ENCODE data around the gene AFF1.

The AFF1 gene

GRCh38 chr4:86944964-86945781 lies 10.4 kb downstream of the AFF1 start:
- peak; percentile 42 for DNase-seq (ENCODE audit: low read depth)
- H3K36me3 ChIP-seq (ENCODE audit: control insufficient read depth, insufficient read depth, low read length, severe bottlenecking), result peaks cover 5% of the 10 kb centered on the region
- H3K4me1 ChIP-seq (ENCODE audit: control insufficient read depth, insufficient read depth, low read length), result peaks cover 16% of the 10 kb centered on the region
- no peak overlapping the region for H3K9ac ChIP-seq (ENCODE audit: low read length)
- H3K27me3 ChIP-seq (replicated peaks; ENCODE audit: control insufficient read depth, insufficient read depth, low read length), result no peaks in the 10 kb centered on the region
- no peak overlapping the region for H3K4me3 ChIP-seq (ENCODE audit: low read length)
- no peaks in the 10 kb centered on the region for H3K9me3 ChIP-seq (ENCODE audit: control insufficient read depth, low read length)

GRCh38 chr4:86946868-86947500 lies 12.2 kb downstream of the AFF1 start:
- no peak for DNase-seq (ENCODE audit: low read depth)
- Histone ChIP-seq H3K36me3 (ENCODE audit: control insufficient read depth, insufficient read depth, low read length, severe bottlenecking) (peaks cover 8% of the 10 kb centered on the region), H3K27me3 (replicated peaks; ENCODE audit: control insufficient read depth, insufficient read depth, low read length) (no peaks in the 10 kb centered on the region), H3K9ac (ENCODE audit: low read length) (no peak overlapping the region), H3K9me3 (ENCODE audit: control insufficient read depth, low read length) (no peaks in the 10 kb centered on the region), H3K4me1 (ENCODE audit: control insufficient read depth, insufficient read depth, low read length) (peaks cover 20% of the 10 kb centered on the region), H3K4me3 (ENCODE audit: low read length) (no peak overlapping the region)

GRCh38 chr4:86947501-86948120 lies 12.8 kb downstream of the AFF1 start:
- Histone ChIP-seq H3K4me3 (ENCODE audit: low read length) (no peak overlapping the region), H3K4me1 (ENCODE audit: control insufficient read depth, insufficient read depth, low read length) (peaks cover 16% of the 10 kb centered on the region), H3K36me3 (ENCODE audit: control insufficient read depth, insufficient read depth, low read length, severe bottlenecking) (peaks cover 8% of the 10 kb centered on the region), H3K9me3 (ENCODE audit: control insufficient read depth, low read length) (no peaks in the 10 kb centered on the region), H3K9ac (ENCODE audit: low read length) (no peak overlapping the region), H3K27me3 (replicated peaks; ENCODE audit: control insufficient read depth, insufficient read depth, low read length) (no peaks in the 10 kb centered on the region)
- no peak for DNase-seq (ENCODE audit: low read depth)

GRCh38 chr4:86948276-86948675 lies 13.5 kb downstream of the AFF1 start:
- H3K9ac ChIP-seq (ENCODE audit: low read length), result no peak overlapping the region
- no peaks in the 10 kb centered on the region for H3K27me3 ChIP-seq (replicated peaks; ENCODE audit: control insufficient read depth, insufficient read depth, low read length)
- H3K36me3 ChIP-seq (ENCODE audit: control insufficient read depth, insufficient read depth, low read length, severe bottlenecking), result peaks cover 8% of the 10 kb centered on the region
- H3K9me3 ChIP-seq (ENCODE audit: control insufficient read depth, low read length), result no peaks in the 10 kb centered on the region
- H3K4me1 ChIP-seq (ENCODE audit: control insufficient read depth, insufficient read depth, low read length), result peaks cover 16% of the 10 kb centered on the region
- H3K4me3 ChIP-seq (ENCODE audit: low read length), result no peak overlapping the region
- no peak for DNase-seq (ENCODE audit: low read depth)

- peak; percentile 49 for DNase-seq (ENCODE audit: low read depth)
- Histone ChIP-seq H3K36me3 (ENCODE audit: control insufficient read depth, insufficient read depth, low read length, severe bottlenecking) (peaks cover 15% of the 10 kb centered on the region), H3K4me1 (ENCODE audit: control insufficient read depth, insufficient read depth, low read length) (peaks cover 12% of the 10 kb centered on the region), H3K9me3 (ENCODE audit: control insufficient read depth, low read length) (no peaks in the 10 kb centered on the region), H3K27me3 (replicated peaks; ENCODE audit: control insufficient read depth, insufficient read depth, low read length) (no peaks in the 10 kb centered on the region), H3K4me3 (ENCODE audit: low read length) (peak overlapping the region; percentile 58), H3K9ac (ENCODE audit: low read length) (peak overlapping the region; percentile 46)
These were observed 16.2 kb downstream of the AFF1 start for GRCh38 chr4:86950831-86951525.

GRCh38 chr4:86955888-86956451 lies 21.2 kb downstream of the AFF1 start:
- H3K4me1 ChIP-seq (ENCODE audit: control insufficient read depth, insufficient read depth, low read length), result peaks cover 39% of the 10 kb centered on the region
- H3K4me3 ChIP-seq (ENCODE audit: low read length), result no peak overlapping the region
- H3K27me3 ChIP-seq (replicated peaks; ENCODE audit: control insufficient read depth, insufficient read depth, low read length), result no peaks in the 10 kb centered on the region
- no peak for DNase-seq (ENCODE audit: low read depth)
- H3K36me3 ChIP-seq (ENCODE audit: control insufficient read depth, insufficient read depth, low read length, severe bottlenecking), result peaks cover 10% of the 10 kb centered on the region
- no peaks in the 10 kb centered on the region for H3K9me3 ChIP-seq (ENCODE audit: control insufficient read depth, low read length)
- H3K9ac ChIP-seq (ENCODE audit: low read length), result no peak overlapping the region

- no peaks in the 10 kb centered on the region for H3K9me3 ChIP-seq (ENCODE audit: control insufficient read depth, low read length)
- peaks cover 7% of the 10 kb centered on the region for H3K36me3 ChIP-seq (ENCODE audit: control insufficient read depth, insufficient read depth, low read length, severe bottlenecking)
- H3K9ac ChIP-seq (ENCODE audit: low read length), result peak overlapping the region; percentile 25
- peaks cover 36% of the 10 kb centered on the region for H3K4me1 ChIP-seq (ENCODE audit: control insufficient read depth, insufficient read depth, low read length)
- H3K4me3 ChIP-seq (ENCODE audit: low read length), result peak overlapping the region; percentile 58
- peak; percentile 73 for DNase-seq (ENCODE audit: low read depth)
- no peaks in the 10 kb centered on the region for H3K27me3 ChIP-seq (replicated peaks; ENCODE audit: control insufficient read depth, insufficient read depth, low read length)
These were observed 22.4 kb downstream of the AFF1 start for GRCh38 chr4:86957215-86957614.

- H3K9me3 ChIP-seq (ENCODE audit: control insufficient read depth, low read length), result no peaks in the 10 kb centered on the region
- DNase-seq (ENCODE audit: low read depth), result no peak
- no peaks in the 10 kb centered on the region for H3K27me3 ChIP-seq (replicated peaks; ENCODE audit: control insufficient read depth, insufficient read depth, low read length)
- no peak overlapping the region for H3K9ac ChIP-seq (ENCODE audit: low read length)
- no peak overlapping the region for H3K4me3 ChIP-seq (ENCODE audit: low read length)
- no peaks in the 10 kb centered on the region for H3K36me3 ChIP-seq (ENCODE audit: control insufficient read depth, insufficient read depth, low read length, severe bottlenecking)
- H3K4me1 ChIP-seq (ENCODE audit: control insufficient read depth, insufficient read depth, low read length), result peaks cover 36% of the 10 kb centered on the region
These were observed 25.0 kb downstream of the AFF1 start for GRCh38 chr4:86959588-86960500.

GRCh38 chr4:86960557-86960961 lies 25.7 kb downstream of the AFF1 start:
- Histone ChIP-seq H3K4me1 (ENCODE audit: control insufficient read depth, insufficient read depth, low read length) (peaks cover 36% of the 10 kb centered on the region), H3K9me3 (ENCODE audit: control insufficient read depth, low read length) (no peaks in the 10 kb centered on the region), H3K27me3 (replicated peaks; ENCODE audit: control insufficient read depth, insufficient read depth, low read length) (no peaks in the 10 kb centered on the region), H3K36me3 (ENCODE audit: control insufficient read depth, insufficient read depth, low read length, severe bottlenecking) (no peaks in the 10 kb centered on the region), H3K9ac (ENCODE audit: low read length) (no peak overlapping the region), H3K4me3 (ENCODE audit: low read length) (no peak overlapping the region)
- DNase-seq (ENCODE audit: low read depth), result peak; percentile 63

GRCh38 chr4:86961116-86961515 lies 26.3 kb downstream of the AFF1 start:
- Histone ChIP-seq H3K4me1 (ENCODE audit: control insufficient read depth, insufficient read depth, low read length) (peaks cover 36% of the 10 kb centered on the region), H3K27me3 (replicated peaks; ENCODE audit: control insufficient read depth, insufficient read depth, low read length) (no peaks in the 10 kb centered on the region), H3K9me3 (ENCODE audit: control insufficient read depth, low read length) (no peaks in the 10 kb centered on the region), H3K36me3 (ENCODE audit: control insufficient read depth, insufficient read depth, low read length, severe bottlenecking) (no peaks in the 10 kb centered on the region), H3K4me3 (ENCODE audit: low read length) (no peak overlapping the region), H3K9ac (ENCODE audit: low read length) (no peak overlapping the region)
- no peak for DNase-seq (ENCODE audit: low read depth)

All from adipocyte (in vitro differentiated cells).